Neural cell (in vitro differentiated cells): ENCODE measurements around the gene USP15.

ENCODE experiments used
- CTCF ChIP-seq: fragments of 450-650 bp; IDR thresholded peaks from 2 replicates; pipeline ENCODE4 v1.5.1; 2014; ENCODE audit warnings: antibody characterized with exemption, mild to moderate bottlenecking, moderate library complexity; ENCODE audit not compliant: poor library complexity, severe bottlenecking
- EP300 ChIP-seq: fragments of 450-650 bp; conservative IDR thresholded peaks from 2 replicates; pipeline ENCODE4 v1.6.1; 2014; ENCODE audit warnings: antibody characterized with exemption, mild to moderate bottlenecking, moderate library complexity; ENCODE audit not compliant: poor library complexity, severe bottlenecking
- EZH2 ChIP-seq: fragments of 200-600, 300-800 bp; shearing (Covaris generic), sonication (generic); IDR thresholded peaks from 2 replicates; pipeline ENCODE4 v1.6.1; 2014; ENCODE audit warnings: antibody characterized with exemption, low read length, borderline replicate concordance, mild to moderate bottlenecking; ENCODE audit not compliant: insufficient read depth, poor library complexity, severe bottlenecking
- MXI1 ChIP-seq: fragments of 450-650 bp; conservative IDR thresholded peaks from 2 replicates; pipeline ENCODE4 v1.6.1; 2014; ENCODE audit warnings: antibody characterized with exemption, mild to moderate bottlenecking; ENCODE audit not compliant: poor library complexity, severe bottlenecking
- POLR2AphosphoS5 ChIP-seq: IDR thresholded peaks from 2 replicates; pipeline ENCODE4 v1.6.1; 2012
- RAD21 ChIP-seq: fragments of 450-650 bp; conservative IDR thresholded peaks from 2 replicates; pipeline ENCODE4 v1.6.1; 2014; ENCODE audit warnings: antibody characterized with exemption, mild to moderate bottlenecking, moderate library complexity
- SMC3 ChIP-seq: fragments of 450-650 bp; conservative IDR thresholded peaks from 2 replicates; pipeline ENCODE4 v1.6.1; 2014; ENCODE audit warnings: antibody characterized with exemption, mild to moderate bottlenecking, moderate library complexity; ENCODE audit not compliant: poor library complexity
- TAF1 ChIP-seq: IDR thresholded peaks from 2 replicates; pipeline ENCODE4 v1.6.1; 2012; ENCODE audit warnings: low read depth

- TF ChIP-seq EP300 (no peak), CTCF (no peak), EZH2 (no peak), POLR2AphosphoS5 (no peak), RAD21 (no peak), SMC3 (no peak), TAF1 (no peak), MXI1 (no peak)
Observed at GRCh38 chr12:62269464-62270228, 9.4 kb downstream of the USP15 start.
